ENCODE results near the gene GZMH. TPM values are rescaled to one million over a fixed set of nuclear protein-coding genes. Genes with fewer than 3 reads are reported as not detected.
"Not testable (repeated sequence)": the region's sequence is repeated elsewhere in the genome, so short reads cannot be mapped to it uniquely, and the experiment has no call there.

GZMH gene
- total RNA-seq: 1 to 10 TPM; 4.9 to 5.7 TPM

- Mint-ChIP-seq H3K4me3 (peak within 1 kb of the TSS; percentile 81), H3K27me3 (no peaks in the 10 kb centered on the region), H3K27ac (peak within 1 kb of the TSS; percentile 97), H3K36me3 (peaks cover 10% of the 10 kb centered on the region), H3K9me3 (peaks cover 2% of the 10 kb centered on the region), H3K4me1 (peaks cover 69% of the 10 kb centered on the region)
- DNase-seq: no peak
- ATAC-seq (ENCODE audit: low read depth): peak; percentile 35
- POLR2A ChIA-PET: interaction anchor here (0.6 to 3.8 kb wide), 9 partner anchors 19 to 180 kb away, joined by 3 to 31 read pairs (median 4); partner anchors contain the start of genes CBLN3, GZMB and KHNYN
Measured at GRCh38 chr14:24609655-24610344, at the start of gene GZMH. Gene GZMH, minus strand, starts transcription at chr14:24609685. Its CDS starts 72 bp downstream, at chr14:24609613.

GRCh38 chr14:24648361-24648760 lies 38.9 kb upstream of the GZMH start:
- H3K4me3 Mint-ChIP-seq; POLR2A ChIA-PET; H3K27me3 Mint-ChIP-seq; H3K27ac Mint-ChIP-seq; DNase-seq; ATAC-seq (ENCODE audit: low read depth): not testable (repeated sequence)
- Mint-ChIP-seq H3K36me3 (peaks cover 47% of the 10 kb centered on the region), H3K4me1 (peaks cover 17% of the 10 kb centered on the region), H3K9me3 (peaks cover 26% of the 10 kb centered on the region)

- Mint-ChIP-seq H3K36me3 (peaks cover 32% of the 10 kb centered on the region), H3K27me3 (peaks cover 2% of the 10 kb centered on the region), H3K4me1 (peaks cover 32% of the 10 kb centered on the region), H3K27ac (no peak overlapping the region), H3K4me3 (no peak overlapping the region), H3K9me3 (peaks cover 8% of the 10 kb centered on the region)
- POLR2A ChIA-PET: interaction anchor here (1.5 kb wide), 1 partner anchor 35 kb away, joined by 4 read pairs; no protein-coding TSS in a partner anchor
- no peak for ATAC-seq (ENCODE audit: low read depth)
- DNase-seq: no peak
Measured at GRCh38 chr14:24639905-24640304, 30.4 kb upstream of the GZMH start.

- H3K9me3 Mint-ChIP-seq: peaks cover 8% of the 10 kb centered on the region
- peaks cover 2% of the 10 kb centered on the region for H3K27me3 Mint-ChIP-seq
- ATAC-seq (ENCODE audit: low read depth): no peak
- POLR2A ChIA-PET: no interaction called here
- H3K27ac Mint-ChIP-seq: no peak overlapping the region
- H3K4me1 Mint-ChIP-seq: peaks cover 39% of the 10 kb centered on the region
- H3K4me3 Mint-ChIP-seq: no peak overlapping the region
- peaks cover 31% of the 10 kb centered on the region for H3K36me3 Mint-ChIP-seq
- DNase-seq: no peak
Measured at GRCh38 chr14:24639270-24639669, 29.8 kb upstream of the GZMH start.

GRCh38 chr14:24634158-24634557 lies 24.7 kb upstream of the GZMH start, which contains the start of gene GZMB:
Gene GZMB, minus strand, starts transcription at chr14:24634190. Its CDS starts 30 bp downstream, at chr14:24634160.
- Mint-ChIP-seq H3K4me1 (peaks cover 58% of the 10 kb centered on the region), H3K4me3 (peak within 1 kb of the TSS; percentile 91), H3K9me3 (peaks cover 6% of the 10 kb centered on the region), H3K27ac (peak within 1 kb of the TSS; percentile 94), H3K27me3 (no peaks in the 10 kb centered on the region), H3K36me3 (peaks cover 50% of the 10 kb centered on the region)
- DNase-seq (peak; percentile 72), ATAC-seq (ENCODE audit: low read depth) (peak; percentile 94)
- POLR2A ChIA-PET: interaction anchor here (0.7 to 4.2 kb wide), 11 partner anchors 9 to 153 kb away, joined by 3 to 41 read pairs (median 3); partner anchors contain the start of gene GZMH

GRCh38 chr14:24633353-24633752 lies 23.9 kb upstream of the GZMH start:
- POLR2A ChIA-PET: interaction anchor here (0.9 to 4.2 kb wide), 9 partner anchors 8 to 150 kb away, joined by 3 to 41 read pairs (median 7); partner anchors contain the start of gene GZMH
- Mint-ChIP-seq H3K4me3 (peak overlapping the region; percentile 91), H3K4me1 (peaks cover 59% of the 10 kb centered on the region), H3K36me3 (peaks cover 44% of the 10 kb centered on the region), H3K27ac (peak overlapping the region; percentile 94), H3K27me3 (no peaks in the 10 kb centered on the region), H3K9me3 (peaks cover 2% of the 10 kb centered on the region)
- DNase-seq: no peak
- peak; percentile 25 for ATAC-seq (ENCODE audit: low read depth)

GRCh38 chr14:24632761-24633160 lies 23.3 kb upstream of the GZMH start:
- POLR2A ChIA-PET: interaction anchor here (2.1 to 4.2 kb wide), 4 partner anchors 24 to 41 kb away, joined by 8 to 41 read pairs (median 20); partner anchors contain the start of gene GZMH
- no peak for DNase-seq
- Mint-ChIP-seq H3K27ac (peak overlapping the region; percentile 94), H3K4me1 (peaks cover 59% of the 10 kb centered on the region), H3K4me3 (peak overlapping the region; percentile 91), H3K36me3 (peaks cover 44% of the 10 kb centered on the region), H3K9me3 (peaks cover 2% of the 10 kb centered on the region), H3K27me3 (no peaks in the 10 kb centered on the region)
- no peak for ATAC-seq (ENCODE audit: low read depth)

GRCh38 chr14:24632336-24632735 lies 22.9 kb upstream of the GZMH start:
- H3K36me3 Mint-ChIP-seq: peaks cover 46% of the 10 kb centered on the region
- POLR2A ChIA-PET: interaction anchor here (2.1 to 4.2 kb wide), 3 partner anchors 29 to 41 kb away, joined by 8 to 41 read pairs (median 20); no protein-coding TSS in a partner anchor
- H3K4me3 Mint-ChIP-seq: peak overlapping the region; percentile 91
- H3K27me3 Mint-ChIP-seq: no peaks in the 10 kb centered on the region
- H3K9me3 Mint-ChIP-seq: peaks cover 2% of the 10 kb centered on the region
- H3K4me1 Mint-ChIP-seq: peaks cover 62% of the 10 kb centered on the region
- peak overlapping the region; percentile 94 for H3K27ac Mint-ChIP-seq
- DNase-seq: no peak
- peak; percentile 28 for ATAC-seq (ENCODE audit: low read depth)

- Mint-ChIP-seq H3K27me3 (no peaks in the 10 kb centered on the region), H3K36me3 (peaks cover 43% of the 10 kb centered on the region), H3K4me1 (peaks cover 60% of the 10 kb centered on the region), H3K27ac (peak overlapping the region; percentile 94), H3K9me3 (peaks cover 2% of the 10 kb centered on the region), H3K4me3 (peak overlapping the region; percentile 91)
- ATAC-seq (ENCODE audit: low read depth): no peak
- POLR2A ChIA-PET: interaction anchor here (2.1 to 4.2 kb wide), 2 partner anchors 34 to 42 kb away, joined by 8 to 41 read pairs; no protein-coding TSS in a partner anchor
- no peak for DNase-seq
Measured at GRCh38 chr14:24631749-24632335, 22.4 kb upstream of the GZMH start.

- DNase-seq (no peak), ATAC-seq (ENCODE audit: low read depth) (no peak)
- Mint-ChIP-seq H3K4me1 (peaks cover 60% of the 10 kb centered on the region), H3K36me3 (peaks cover 43% of the 10 kb centered on the region), H3K9me3 (peaks cover 1% of the 10 kb centered on the region), H3K27me3 (no peaks in the 10 kb centered on the region), H3K4me3 (peak overlapping the region; percentile 91), H3K27ac (peak overlapping the region; percentile 94)
- POLR2A ChIA-PET: interaction anchor here (0.8 to 2.1 kb wide), 6 partner anchors 15 to 43 kb away, joined by 3 to 8 read pairs (median 5); partner anchors contain the start of gene GZMH
Measured at GRCh38 chr14:24630872-24631477, 21.5 kb upstream of the GZMH start.

GRCh38 chr14:24630087-24630871 lies 20.8 kb upstream of the GZMH start:
- H3K27ac Mint-ChIP-seq: peak overlapping the region; percentile 57
- H3K27me3 Mint-ChIP-seq: no peaks in the 10 kb centered on the region
- peaks cover 45% of the 10 kb centered on the region for H3K36me3 Mint-ChIP-seq
- DNase-seq (no peak), ATAC-seq (ENCODE audit: low read depth) (no peak)
- peaks cover 3% of the 10 kb centered on the region for H3K9me3 Mint-ChIP-seq
- POLR2A ChIA-PET: interaction anchor here (1.1 to 1.9 kb wide), 4 partner anchors 15 to 43 kb away, joined by 3 to 7 read pairs (median 5); partner anchors contain the start of gene GZMH
- peak overlapping the region; percentile 91 for H3K4me3 Mint-ChIP-seq
- peaks cover 61% of the 10 kb centered on the region for H3K4me1 Mint-ChIP-seq

GRCh38 chr14:24629521-24629920 lies 20.0 kb upstream of the GZMH start:
- Mint-ChIP-seq H3K4me3 (peak overlapping the region; percentile 91), H3K9me3 (peaks cover 4% of the 10 kb centered on the region), H3K36me3 (peaks cover 46% of the 10 kb centered on the region), H3K27me3 (no peaks in the 10 kb centered on the region), H3K4me1 (peaks cover 61% of the 10 kb centered on the region), H3K27ac (peak overlapping the region; percentile 57)
- ATAC-seq (ENCODE audit: low read depth): no peak
- POLR2A ChIA-PET: interaction anchor here (1.3 to 1.9 kb wide), 3 partner anchors 20 to 44 kb away, joined by 4 to 7 read pairs (median 5); no protein-coding TSS in a partner anchor
- no peak for DNase-seq

Data from activated naive CD8-positive, alpha-beta T cell treated with anti-CD3 and anti-CD28 coated beads, Interleukin-2, amount 10 ng/mL, durations not matched to agents 7 days and 5 days (primary cell).